ENCODE measurements around the gene GALNT13.

The GALNT13 gene

GRCh38 chr2:153834662-153835061 lies 37.1 kb upstream of the GALNT13 start:
- no peaks in the 10 kb centered on the region for H3K79me2 ChIP-seq (ENCODE audit: low read length)
- no peaks in the 10 kb centered on the region for H3F3A ChIP-seq (ENCODE audit: insufficient read depth, low read length)
- H3K9ac ChIP-seq (ENCODE audit: low read length) = no peak overlapping the region
- H3K36me3 ChIP-seq (replicated peaks; ENCODE audit: insufficient read depth, low read length) = no peaks in the 10 kb centered on the region
- H3K9me3 ChIP-seq (replicated peaks; ENCODE audit: insufficient read depth, low read length) = no peaks in the 10 kb centered on the region
- TF ChIP-seq CTCF (IDR thresholded peaks at IDR 0.05; ENCODE audit: low read length) = no peak
- TF ChIP-seq EZH2 (optimal IDR thresholded peaks at IDR 0.05; ENCODE audit: low read depth, low read length) = no peak
- no peak for TF ChIP-seq EZH2phosphoT487 (IDR thresholded peaks at IDR 0.05; ENCODE audit: low read length)
- H3K27me3 ChIP-seq (replicated peaks; ENCODE audit: insufficient read depth, low read length) = no peaks in the 10 kb centered on the region
- H3K27ac ChIP-seq (ENCODE audit: low read length) = no peak overlapping the region
- H2AFZ ChIP-seq (ENCODE audit: low read length) = no peak overlapping the region
- H4K20me1 ChIP-seq (ENCODE audit: insufficient read depth, low read length) = no peaks in the 10 kb centered on the region
- no peak for DNase-seq
- H3K9me2 ChIP-seq (replicated peaks; ENCODE audit: insufficient read depth, low read length) = no peaks in the 10 kb centered on the region
- H3K4me2 ChIP-seq (ENCODE audit: low read depth, low read length) = no peak overlapping the region
- H3K4me3 ChIP-seq (ENCODE audit: low read length) = no peak overlapping the region
- H3K4me1 ChIP-seq (ENCODE audit: low read length) = no peaks in the 10 kb centered on the region

GRCh38 chr2:153858250-153858649 lies 13.5 kb upstream of the GALNT13 start:
- Histone ChIP-seq H3K36me3 (replicated peaks; ENCODE audit: insufficient read depth, low read length) (no peaks in the 10 kb centered on the region), H4K20me1 (ENCODE audit: insufficient read depth, low read length) (no peaks in the 10 kb centered on the region), H3K4me1 (ENCODE audit: low read length) (no peaks in the 10 kb centered on the region), H2AFZ (ENCODE audit: low read length) (no peak overlapping the region), H3K79me2 (ENCODE audit: low read length) (no peaks in the 10 kb centered on the region), H3K9ac (ENCODE audit: low read length) (no peak overlapping the region), H3K27me3 (replicated peaks; ENCODE audit: insufficient read depth, low read length) (no peaks in the 10 kb centered on the region), H3K9me2 (replicated peaks; ENCODE audit: insufficient read depth, low read length) (no peaks in the 10 kb centered on the region), H3K27ac (ENCODE audit: low read length) (no peak overlapping the region), H3K4me3 (ENCODE audit: low read length) (no peak overlapping the region), H3K4me2 (ENCODE audit: low read depth, low read length) (no peak overlapping the region), H3K9me3 (replicated peaks; ENCODE audit: insufficient read depth, low read length) (no peaks in the 10 kb centered on the region), H3F3A (ENCODE audit: insufficient read depth, low read length) (no peaks in the 10 kb centered on the region)
- TF ChIP-seq CTCF (IDR thresholded peaks at IDR 0.05; ENCODE audit: low read length) = no peak
- no peak for TF ChIP-seq EZH2 (optimal IDR thresholded peaks at IDR 0.05; ENCODE audit: low read depth, low read length)
- no peak for TF ChIP-seq EZH2phosphoT487 (IDR thresholded peaks at IDR 0.05; ENCODE audit: low read length)
- peak; percentile 40 for DNase-seq

GRCh38 chr2:153864022-153864421 lies 7.7 kb upstream of the GALNT13 start:
- no peaks in the 10 kb centered on the region for H3K4me1 ChIP-seq (ENCODE audit: low read length)
- no peaks in the 10 kb centered on the region for H3K9me2 ChIP-seq (replicated peaks; ENCODE audit: insufficient read depth, low read length)
- no peak overlapping the region for H2AFZ ChIP-seq (ENCODE audit: low read length)
- H3K4me3 ChIP-seq (ENCODE audit: low read length) = no peak overlapping the region
- no peak overlapping the region for H3K27ac ChIP-seq (ENCODE audit: low read length)
- H3K79me2 ChIP-seq (ENCODE audit: low read length) = no peaks in the 10 kb centered on the region
- H3K27me3 ChIP-seq (replicated peaks; ENCODE audit: insufficient read depth, low read length) = no peaks in the 10 kb centered on the region
- H3K36me3 ChIP-seq (replicated peaks; ENCODE audit: insufficient read depth, low read length) = no peaks in the 10 kb centered on the region
- TF ChIP-seq EZH2phosphoT487 (IDR thresholded peaks at IDR 0.05; ENCODE audit: low read length) (no peak), CTCF (IDR thresholded peaks at IDR 0.05; ENCODE audit: low read length) (no peak), EZH2 (optimal IDR thresholded peaks at IDR 0.05; ENCODE audit: low read depth, low read length) (no peak)
- no peaks in the 10 kb centered on the region for H4K20me1 ChIP-seq (ENCODE audit: insufficient read depth, low read length)
- no peak overlapping the region for H3K4me2 ChIP-seq (ENCODE audit: low read depth, low read length)
- H3K9me3 ChIP-seq (replicated peaks; ENCODE audit: insufficient read depth, low read length) = no peaks in the 10 kb centered on the region
- H3F3A ChIP-seq (ENCODE audit: insufficient read depth, low read length) = no peaks in the 10 kb centered on the region
- DNase-seq = no peak
- no peak overlapping the region for H3K9ac ChIP-seq (ENCODE audit: low read length)

Data from MM.1S (cell line).